GM19463 (cell line): ENCODE measurements around the gene PLCD3.

ENCODE experiments used
- ATAC-seq: cut with Tn5 transposase; IDR thresholded peaks from one replicate; pipeline ENCODE4 v1.9.1; 2021; ENCODE audit warnings: mild to moderate bottlenecking, moderate library complexity; ENCODE audit not compliant: unreplicated experiment

Gene PLCD3

DNA sequence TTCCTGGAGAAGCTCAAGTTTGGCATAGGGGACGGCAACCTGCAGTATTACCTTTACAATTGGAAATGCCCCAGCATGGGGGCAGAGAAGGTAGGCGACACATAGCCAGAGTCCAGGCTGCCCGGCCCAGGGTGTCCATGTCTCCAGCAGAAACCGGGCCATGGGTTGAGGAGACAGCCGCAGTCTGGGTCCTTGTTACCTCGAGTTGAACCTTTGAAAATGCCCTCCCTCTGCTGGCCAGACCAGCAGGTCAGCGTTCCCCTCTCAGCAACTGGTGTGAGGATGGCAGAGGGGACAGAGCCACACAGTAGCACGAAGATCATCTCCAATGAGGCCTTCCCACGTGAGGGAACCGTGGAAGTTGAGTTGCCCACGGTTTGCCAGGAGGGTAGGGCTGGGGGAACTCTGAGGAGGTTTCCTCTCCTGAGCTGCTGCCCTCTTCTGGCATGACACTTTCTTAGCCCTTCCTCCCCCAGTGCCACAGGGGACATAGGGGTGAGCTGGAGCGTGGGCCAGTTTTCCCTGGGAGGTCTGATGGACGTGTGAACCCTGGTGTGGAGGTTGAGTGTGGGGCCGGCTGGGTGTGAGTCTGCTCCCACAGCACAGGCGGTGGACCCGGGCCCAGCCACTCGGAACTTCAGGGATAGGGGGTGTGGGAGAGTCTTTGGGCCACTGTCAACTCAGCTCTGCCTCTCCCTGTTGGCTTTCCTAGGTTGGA is 27.2 kb downstream of the PLCD3 start:
- ATAC-seq, result no peak

DNA sequence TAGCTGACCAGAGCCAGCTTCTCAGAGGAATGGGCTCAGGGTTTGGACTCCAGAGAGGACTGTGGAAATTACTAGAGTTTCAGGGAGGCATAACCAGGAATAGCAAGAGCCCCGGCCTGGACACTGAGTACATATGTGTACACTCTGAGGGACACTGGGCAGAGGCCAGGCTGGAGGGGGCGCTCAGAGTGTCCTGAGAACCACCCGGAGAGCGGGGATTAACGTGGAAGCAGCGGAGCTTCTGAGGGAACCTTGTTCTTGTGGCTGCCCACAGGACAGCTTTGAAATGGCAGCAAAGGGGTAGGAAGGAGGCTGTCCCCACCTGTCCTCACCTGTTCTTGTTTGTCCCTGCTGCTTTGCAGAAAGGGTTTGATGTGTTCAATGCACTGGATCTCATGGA is 27.8 kb downstream of the PLCD3 start:
- no peak for ATAC-seq

DNA sequence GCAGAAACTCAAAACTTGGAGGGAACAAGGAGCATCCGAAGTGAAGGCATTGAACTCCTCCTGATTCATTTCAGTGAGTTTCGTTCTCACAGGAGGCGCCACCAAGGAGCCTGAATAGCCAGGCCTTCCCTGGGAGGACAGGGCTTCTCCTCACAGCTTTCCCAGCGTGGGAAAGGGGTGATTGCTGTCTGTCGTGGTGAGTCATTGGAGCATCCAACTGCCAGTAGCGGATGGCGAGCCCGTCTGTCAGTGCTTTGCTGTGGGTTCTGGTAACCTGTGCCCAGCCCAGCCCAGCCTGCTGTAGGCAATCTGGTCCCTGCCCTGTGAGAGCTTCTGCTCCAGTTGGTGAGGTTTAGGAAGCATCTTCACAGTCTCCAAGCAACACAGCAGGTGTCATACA is 28.3 kb downstream of the PLCD3 start:
- no peak for ATAC-seq

DNA sequence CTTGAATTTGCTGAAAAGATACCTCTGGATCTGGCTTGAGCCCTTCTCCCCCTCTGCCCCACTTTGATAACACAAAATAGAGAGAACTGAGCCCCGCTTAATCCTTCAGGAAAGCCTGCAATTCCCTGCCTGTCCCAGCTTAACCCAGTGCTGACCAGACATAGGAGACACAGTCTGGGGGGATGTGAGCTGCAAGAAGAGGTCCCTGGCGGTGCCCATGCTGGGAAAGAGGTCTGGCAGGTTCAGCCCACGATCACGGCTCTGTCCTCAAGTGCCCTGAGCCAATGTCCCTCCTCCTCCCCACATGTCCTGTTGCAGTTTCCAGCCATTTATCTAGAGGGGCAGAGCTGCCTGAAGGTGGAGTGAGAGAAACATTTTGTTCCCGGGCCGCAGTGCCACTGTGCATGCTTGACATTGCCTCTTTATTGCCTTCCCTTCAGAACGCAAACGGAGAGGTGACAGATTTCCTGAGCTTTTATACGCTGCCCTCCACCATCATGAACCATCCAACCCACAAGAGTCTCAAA is 29.0 kb downstream of the PLCD3 start:
- ATAC-seq, result no peak

DNA sequence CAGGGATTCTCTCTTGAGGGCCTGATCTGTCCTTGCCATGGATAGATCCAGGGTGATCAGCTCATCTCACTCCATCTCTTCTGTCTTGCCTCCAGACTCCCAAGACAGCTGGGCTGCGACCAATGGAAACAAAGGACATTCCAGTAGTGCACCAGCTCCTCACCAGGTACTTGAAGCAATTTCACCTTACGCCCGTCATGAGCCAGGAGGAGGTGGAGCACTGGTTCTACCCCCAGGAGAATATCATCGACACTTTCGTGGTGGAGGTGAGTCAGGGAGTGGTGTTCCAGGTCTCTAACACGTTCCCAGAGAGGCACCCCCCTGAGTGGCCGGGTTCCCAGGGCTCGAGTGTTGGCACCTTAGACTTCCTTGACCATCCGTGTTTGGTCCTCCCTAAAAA is 29.5 kb downstream of the PLCD3 start:
- ATAC-seq, result no peak

DNA sequence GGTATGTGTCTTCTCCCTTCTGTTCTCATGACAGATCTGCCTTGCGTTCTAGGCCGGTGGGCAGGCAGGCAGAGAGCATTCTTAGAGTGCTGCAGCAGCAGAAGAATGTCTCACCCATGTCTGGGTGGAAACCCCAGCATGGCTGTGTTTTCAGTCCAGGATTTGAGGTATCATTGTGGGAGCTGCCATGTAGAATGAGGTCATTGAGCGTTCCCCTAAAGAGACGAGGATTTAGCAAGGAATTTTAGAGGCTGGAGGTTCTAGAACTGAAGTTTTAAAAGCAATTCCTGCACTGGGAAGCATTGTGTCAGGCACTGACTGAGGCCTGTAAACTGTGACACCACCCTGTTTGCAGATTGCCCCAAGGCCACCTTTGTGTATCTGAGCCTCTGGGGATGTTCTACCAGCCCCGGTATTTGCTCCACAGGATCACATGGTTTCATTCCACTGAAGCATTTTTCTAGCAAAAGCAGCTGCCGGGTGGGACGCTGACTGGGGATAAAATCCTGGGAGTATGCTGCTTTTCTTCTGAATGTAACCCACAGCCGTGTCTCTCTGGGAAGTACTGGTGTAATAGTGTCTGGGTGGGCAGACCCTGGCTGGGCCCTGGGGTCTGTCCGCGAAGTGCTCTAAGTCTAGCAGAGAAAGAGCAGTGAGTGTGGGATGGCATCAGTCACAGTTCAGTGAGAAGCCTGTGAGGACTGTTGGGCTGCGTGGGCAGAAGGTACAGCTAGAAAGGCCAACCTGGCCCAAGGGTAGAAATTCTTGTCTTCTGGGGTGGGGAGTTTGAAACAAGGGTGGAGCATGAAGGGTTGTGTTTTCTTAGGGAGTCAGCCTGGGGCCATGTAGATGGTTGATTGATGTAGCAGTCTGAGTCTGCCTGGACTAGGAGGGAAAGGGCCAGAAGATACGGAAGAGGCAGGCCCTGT is 30.2 kb downstream of the PLCD3 start:
- no peak for ATAC-seq

DNA sequence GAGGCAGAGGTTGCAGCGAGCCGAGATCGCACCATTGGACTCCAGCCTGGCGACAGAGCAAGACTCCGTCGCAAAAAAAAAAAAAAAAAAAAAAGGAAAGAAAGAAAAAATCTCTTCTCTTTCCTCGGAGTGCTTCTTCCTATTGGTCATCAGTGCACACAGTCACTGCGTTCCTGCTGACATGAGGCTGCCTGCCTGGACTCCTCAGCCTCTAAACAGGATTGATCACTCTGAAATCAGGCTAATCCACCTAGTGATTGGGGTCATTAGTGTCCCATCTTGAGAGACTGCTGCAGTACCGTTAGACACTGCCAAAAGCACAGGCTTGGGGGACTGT is 30.8 kb downstream of the PLCD3 start:
- ATAC-seq, result no peak

DNA sequence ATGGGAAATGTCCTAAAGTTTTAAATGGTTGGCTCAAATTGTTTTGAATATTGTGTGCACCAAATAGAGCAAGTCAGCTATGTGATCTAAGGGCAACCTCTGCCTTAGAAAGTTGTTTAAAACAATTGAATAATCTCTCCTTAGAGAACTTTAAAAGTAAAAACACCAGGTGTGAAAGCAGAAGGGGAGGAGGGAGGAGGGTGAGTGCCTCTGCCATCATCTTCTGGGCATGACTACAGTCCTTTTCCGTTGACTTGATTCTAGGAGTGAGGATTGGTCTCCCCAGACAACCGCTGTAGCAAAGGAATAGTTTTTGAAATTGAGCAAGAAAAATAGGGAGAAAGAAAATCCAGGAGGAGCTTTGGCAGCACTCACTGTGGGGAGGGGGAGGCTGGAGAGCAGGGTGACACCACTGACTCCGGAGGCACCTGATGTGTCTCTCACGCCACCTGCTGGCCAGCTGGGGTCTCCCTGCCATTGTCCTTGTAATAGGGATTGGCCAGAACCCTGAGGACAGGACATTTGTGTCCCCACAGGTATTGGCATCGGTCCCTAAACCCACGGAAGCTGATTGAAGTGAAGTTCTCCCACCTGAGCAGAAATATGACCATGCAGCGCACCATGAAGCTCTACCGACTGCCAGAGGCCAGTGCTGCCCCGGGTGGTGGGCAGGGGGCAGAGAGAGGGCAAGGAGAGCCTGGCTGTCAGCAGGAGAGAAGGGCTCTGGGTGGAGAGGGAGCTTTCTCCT is 33.3 kb downstream of the PLCD3 start:
- ATAC-seq, result no peak

DNA sequence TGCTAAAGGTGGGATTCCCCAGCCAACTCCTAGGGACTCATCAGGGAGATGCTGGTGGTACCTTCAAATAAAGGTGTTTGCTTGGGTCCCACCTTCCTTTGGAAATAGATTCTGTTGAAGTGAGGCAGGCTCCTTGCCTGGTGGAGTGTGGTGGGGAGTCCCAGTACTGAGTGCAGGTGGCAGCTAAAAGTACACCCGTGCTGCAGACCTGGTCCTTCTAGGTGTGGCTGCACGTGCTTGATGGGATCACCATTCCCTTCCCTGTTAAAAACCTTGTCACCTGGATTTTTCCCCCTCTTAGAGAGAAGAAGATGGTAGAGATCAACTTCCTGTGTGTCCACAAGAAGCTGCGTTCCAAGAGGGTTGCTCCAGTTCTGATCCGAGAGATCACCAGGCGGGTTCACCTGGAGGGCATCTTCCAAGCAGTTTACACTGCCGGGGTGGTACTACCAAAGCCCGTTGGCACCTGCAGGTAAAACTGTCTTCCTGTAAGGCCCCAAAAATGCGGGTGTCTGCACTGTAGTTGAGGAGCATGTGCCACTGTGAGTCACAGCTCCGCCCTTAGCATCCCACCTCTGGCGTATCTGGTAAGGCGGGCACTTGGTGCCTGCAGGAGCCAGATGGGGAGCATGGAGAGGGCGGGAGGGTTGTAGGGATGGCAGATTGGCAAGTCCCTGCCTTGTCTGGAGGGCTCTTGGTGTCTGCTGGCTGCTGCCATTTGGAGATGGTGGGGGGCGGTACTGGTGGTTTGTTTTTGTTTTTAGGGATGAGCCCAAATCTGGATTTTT is 34.0 kb downstream of the PLCD3 start:
- no peak for ATAC-seq

DNA sequence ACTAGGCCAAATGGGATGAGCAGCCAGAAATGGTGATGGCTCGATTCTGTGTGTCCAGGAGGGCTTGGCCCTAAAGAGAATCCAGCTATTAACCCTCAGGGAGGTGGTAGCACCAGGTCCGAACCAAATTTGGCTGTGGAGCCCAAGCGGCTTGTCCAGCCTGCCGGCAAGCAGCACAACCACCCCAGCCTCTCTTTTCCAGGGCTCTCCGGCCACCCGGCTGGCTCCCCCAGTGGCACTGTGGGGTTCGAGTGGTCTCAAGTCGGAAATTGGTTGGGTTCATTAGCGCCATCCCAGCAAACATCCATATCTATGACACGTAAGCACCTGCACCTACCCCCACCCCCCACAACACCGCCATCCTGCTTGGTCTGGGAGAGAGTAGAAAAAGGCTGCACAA is 35.4 kb downstream of the PLCD3 start:
- ATAC-seq, result no peak

DNA sequence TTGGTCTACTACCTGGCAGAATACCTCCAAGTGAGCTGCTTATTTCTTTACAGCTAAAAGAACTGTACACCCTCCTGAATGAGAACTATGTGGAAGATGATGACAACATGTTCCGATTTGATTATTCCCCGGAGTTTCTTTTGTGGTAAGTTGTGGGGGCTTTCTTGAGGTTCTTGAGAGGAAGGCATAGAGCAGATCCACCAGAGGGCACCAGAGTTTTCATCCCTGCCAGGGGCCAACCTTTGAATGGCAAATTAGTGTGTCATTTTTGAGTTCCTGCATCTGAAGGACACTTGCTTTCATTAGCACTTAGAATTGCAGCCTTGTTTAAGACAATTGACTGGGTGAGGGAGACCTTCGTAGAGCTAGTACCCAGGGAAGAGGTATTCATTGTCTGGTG is 36.2 kb downstream of the PLCD3 start:
- no peak for ATAC-seq

DNA sequence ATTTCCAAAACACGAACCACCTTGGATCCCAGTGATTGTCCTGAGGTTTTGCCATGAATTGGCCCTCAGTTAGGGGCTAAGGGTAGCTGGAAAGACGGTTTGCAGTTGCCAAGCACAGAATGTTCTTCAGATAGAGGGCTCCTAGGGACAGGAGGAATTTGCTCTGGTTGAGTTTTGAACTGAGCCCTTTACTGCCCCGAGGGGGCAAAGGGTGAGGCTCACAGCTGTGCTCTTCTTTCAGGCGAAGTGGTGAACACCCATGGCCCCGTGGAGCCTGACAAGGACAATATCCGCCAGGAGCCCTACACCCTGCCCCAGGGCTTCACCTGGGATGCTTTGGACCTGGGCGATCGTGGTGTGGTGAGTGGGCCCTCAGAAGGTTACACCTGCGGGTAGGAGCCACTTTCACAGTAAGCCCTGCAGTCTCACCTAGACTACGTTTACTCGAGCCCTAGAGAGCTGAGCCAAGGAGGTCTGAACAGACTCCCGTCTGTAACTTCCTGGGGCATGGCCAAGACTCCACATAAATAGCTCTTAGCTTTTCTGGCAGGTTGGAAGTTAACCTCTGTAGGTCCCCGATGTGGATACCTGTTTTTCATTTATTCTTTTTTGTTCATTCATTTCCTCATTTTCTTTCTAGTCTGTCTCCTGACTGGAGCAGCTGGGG is 38.7 kb downstream of the PLCD3 start:
- no peak for ATAC-seq

DNA sequence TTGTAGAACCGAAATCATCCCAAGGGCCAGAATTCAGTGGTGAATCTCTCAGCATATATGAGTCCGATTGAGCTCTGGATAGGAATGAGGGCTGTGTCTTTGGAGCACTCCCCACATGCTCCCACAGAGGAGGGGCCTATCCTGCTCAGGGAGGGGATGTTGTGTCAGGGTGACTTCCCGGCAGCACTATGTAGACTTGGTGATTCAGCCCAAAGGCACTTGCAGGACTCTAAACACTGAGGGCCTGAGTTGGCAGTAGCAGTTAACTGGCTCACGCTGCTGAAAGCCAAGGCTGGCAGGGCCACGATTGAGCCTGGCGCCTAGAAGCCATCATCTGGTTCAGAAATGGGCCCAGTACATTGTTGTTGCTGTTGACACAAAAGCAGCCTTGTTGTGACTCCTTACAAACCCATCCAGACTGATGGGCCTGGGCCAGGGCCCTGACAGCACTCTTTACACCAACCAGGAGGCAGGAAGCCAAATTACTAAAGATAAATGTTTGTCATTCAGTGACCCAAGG is 39.3 kb downstream of the PLCD3 start:
- ATAC-seq, result no peak

DNA sequence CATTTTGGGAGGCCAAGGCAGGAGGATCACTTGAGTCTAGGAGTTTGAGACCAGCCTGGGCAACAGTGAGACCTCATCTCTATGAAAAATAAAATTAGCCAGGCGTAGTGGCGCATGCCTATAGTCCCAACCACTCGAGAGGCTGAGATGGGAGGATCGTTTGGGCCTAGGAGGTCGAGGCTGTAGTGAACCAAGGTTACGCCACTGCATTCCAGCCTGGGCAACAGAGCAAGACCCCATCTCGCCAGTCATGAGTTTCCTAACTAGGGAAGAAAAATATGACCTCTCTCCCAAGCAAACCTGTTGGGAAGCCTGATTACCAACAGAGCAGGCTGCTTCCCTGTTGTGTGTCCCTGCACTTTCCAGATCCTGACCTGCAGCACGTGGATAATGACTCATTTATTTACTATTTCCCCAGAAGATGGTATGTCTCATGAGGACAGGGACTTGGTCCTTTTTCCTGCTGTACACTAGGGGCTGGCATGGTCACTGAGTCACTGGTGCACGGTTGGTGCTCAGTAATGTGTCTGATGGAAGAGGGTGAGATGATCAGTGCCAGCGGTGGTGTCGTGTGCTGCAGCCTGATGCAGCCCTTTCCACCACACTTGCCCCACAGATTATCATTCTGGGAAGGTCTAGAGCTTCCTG is 40.4 kb downstream of the PLCD3 start:
- no peak for ATAC-seq

DNA sequence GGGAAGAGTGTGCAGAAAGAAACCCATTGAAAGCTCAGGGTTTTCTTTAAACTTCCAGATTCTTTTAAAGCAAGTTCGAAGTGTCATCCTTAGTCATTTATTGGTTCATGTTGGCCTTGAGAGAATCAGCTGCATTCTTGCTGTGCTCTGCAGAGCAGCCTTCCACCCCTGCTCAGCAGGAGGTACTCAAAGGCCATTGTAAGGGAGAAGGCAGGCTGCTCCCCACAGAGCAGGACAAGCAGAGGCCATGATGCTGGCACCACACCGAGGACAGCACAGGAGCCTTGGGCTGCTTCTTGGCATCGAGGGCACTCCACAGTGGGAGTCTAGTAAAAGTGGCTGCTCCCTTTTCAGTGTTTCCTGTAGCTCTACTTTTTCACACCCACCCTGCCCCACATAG is 41.6 kb downstream of the PLCD3 start:
- no peak for ATAC-seq

DNA sequence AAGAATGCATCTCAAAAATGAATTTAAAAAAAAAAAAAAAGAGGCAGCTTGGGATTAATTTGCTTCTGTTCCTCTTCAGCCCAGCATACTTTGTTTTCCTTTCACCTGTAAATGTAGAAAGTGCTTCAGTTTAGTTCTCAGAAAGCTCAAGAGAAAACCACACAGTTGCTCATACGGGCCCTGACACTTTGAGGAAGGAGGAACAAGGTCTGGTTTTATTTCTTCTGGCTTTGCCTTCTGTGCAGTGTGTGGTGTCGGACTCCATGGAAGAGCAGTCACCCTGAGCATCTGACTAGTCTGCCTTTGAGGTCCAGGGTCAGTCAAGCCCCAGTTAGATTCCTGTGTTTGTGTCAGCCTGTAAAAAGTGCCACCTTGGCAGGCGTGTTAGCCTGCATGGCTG is 43.6 kb downstream of the PLCD3 start:
- no peak for ATAC-seq

DNA sequence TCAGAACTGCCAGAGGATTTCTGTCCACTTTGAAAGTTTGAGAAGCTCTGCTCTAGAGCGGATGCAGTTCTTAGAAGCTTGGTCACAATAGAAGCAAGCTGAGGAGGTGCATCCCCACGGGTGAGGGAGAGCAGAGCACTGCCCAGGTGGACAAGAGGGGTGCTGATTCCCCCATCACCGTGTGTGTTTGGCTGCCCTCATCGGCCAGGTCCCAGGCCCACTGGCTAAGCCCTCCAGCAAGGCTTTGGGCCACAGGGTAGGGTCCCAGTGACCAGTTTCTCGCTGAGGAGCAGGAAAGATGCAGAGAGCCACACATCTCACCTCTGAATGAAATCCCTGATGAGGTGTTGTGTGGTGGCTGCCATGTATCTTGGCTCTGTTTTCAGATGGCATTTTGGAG is 44.3 kb downstream of the PLCD3 start:
- ATAC-seq, result no peak

DNA sequence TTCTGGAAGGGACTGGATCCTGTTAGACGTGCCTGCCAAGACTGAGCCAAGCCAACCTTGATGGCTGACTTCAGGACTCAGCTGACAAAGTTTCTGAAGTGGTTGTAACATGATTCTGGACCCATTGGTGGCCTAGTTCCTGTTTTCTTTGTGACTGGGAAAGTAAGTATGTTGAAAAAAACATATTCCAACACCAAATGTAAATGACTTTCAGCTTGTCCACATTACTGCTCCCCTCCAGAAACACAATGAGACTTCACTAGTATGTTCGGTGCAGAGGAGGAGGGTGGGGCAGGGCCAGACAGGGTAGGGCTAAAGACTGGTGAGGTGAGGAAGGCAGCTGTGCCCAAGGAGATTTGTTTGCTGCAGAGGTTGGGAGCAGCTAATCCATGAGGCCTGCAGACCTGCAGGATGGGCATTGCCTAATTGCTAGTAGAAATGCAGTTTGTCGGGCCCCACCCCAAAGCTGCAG is 44.8 kb downstream of the PLCD3 start:
- no peak for ATAC-seq

DNA sequence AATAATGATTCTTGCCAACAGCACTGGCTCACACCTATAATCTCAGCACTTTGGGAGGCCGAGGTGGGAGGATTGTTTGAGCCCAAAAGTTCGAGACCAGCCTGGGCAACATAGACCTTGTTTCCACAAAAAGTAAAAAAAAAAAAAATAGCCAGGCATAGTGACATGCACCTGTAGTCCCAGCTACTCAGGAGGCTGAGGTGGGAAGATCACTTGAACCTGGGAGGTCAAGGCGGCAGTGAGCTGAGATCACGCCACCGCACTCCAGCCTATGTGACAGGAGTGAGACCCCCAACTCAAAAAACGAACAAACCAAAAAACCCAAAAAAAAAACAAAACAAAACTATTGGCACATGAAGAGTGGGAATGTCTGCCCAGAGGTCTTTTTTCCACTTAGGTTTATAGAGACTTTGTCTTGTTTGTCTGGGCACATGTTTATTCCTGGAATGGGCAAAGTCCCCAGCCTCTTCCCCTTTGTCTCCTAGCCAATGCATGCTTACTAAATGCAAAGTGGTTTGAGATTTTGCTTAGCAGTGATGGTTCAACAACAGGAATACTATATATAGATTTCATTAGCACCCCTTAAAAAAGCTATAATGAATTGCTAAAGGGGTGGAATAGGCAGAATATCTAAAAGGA is 45.3 kb downstream of the PLCD3 start:
- ATAC-seq, result no peak
